ENCODE measurements around the gene UBE3C.
"Not testable (repeated sequence)": the region's sequence is repeated elsewhere in the genome, so short reads cannot be mapped to it uniquely, and the experiment has no call there.

Gene UBE3C

GRCh38 chr7:157132796-157133195 is 5.9 kb upstream of the UBE3C start:
- no peak for DNase-seq

- DNase-seq, result no peak
Measured at GRCh38 chr7:157133304-157133703, 5.4 kb upstream of the UBE3C start.

GRCh38 chr7:157136372-157136771 is 2.4 kb upstream of the UBE3C start:
- peak in 1 of 2 experiments; percentile 15 for DNase-seq

- DNase-seq, result no peak
Measured at GRCh38 chr7:157138101-157138423, 664 bp upstream of the UBE3C start.

GRCh38 chr7:157139111-157139809 is 534 bp downstream of the UBE3C start:
- peak in 1 of 2 experiments; percentile 44 for DNase-seq

- DNase-seq, result peak in 1 of 2 experiments; percentile 11
Measured at GRCh38 chr7:157139810-157140510, 1.2 kb downstream of the UBE3C start.

- no peak for DNase-seq
Measured at GRCh38 chr7:157140511-157140905, 1.8 kb downstream of the UBE3C start.

- no peak for DNase-seq
Measured at GRCh38 chr7:157141525-157142060, 2.9 kb downstream of the UBE3C start.

GRCh38 chr7:157143788-157144187 is 5.1 kb downstream of the UBE3C start:
- DNase-seq, result no peak

- peak; percentile 82 to 94 for DNase-seq
Measured at GRCh38 chr7:157149317-157149716, 10.6 kb downstream of the UBE3C start.

- DNase-seq, result peak; percentile 67 to 83
Measured at GRCh38 chr7:157150882-157151281, 12.2 kb downstream of the UBE3C start.

GRCh38 chr7:157151626-157152339 is 13.1 kb downstream of the UBE3C start:
- DNase-seq, result peak in 1 of 2 experiments; percentile 25

- no peak for DNase-seq
Measured at GRCh38 chr7:157152391-157152937, 13.7 kb downstream of the UBE3C start.

- no peak for DNase-seq
Measured at GRCh38 chr7:157153260-157153659, 14.5 kb downstream of the UBE3C start.

- DNase-seq, result no peak
Measured at GRCh38 chr7:157155959-157156358, 17.2 kb downstream of the UBE3C start.

- DNase-seq, result no peak
Measured at GRCh38 chr7:157158400-157158799, 19.7 kb downstream of the UBE3C start.

- DNase-seq, result not testable (repeated sequence)
Measured at GRCh38 chr7:157159537-157159936, 20.8 kb downstream of the UBE3C start.

GRCh38 chr7:157160433-157160832 is 21.7 kb downstream of the UBE3C start:
- DNase-seq, result no peak

GRCh38 chr7:157165987-157166386 is 27.3 kb downstream of the UBE3C start:
- DNase-seq, result no peak

GRCh38 chr7:157168571-157168970 is 29.8 kb downstream of the UBE3C start:
- DNase-seq, result no peak

GRCh38 chr7:157176771-157177170 is 38.0 kb downstream of the UBE3C start:
- DNase-seq, result no peak

- peak; percentile 64 to 80 for DNase-seq
Measured at GRCh38 chr7:157177333-157177982, 38.7 kb downstream of the UBE3C start.

GRCh38 chr7:157177983-157178381 is 39.3 kb downstream of the UBE3C start:
- DNase-seq, result no peak

Data from NCI-H524 (cell line).